GM23338 (cell line): ENCODE results near the gene RILPL1. TPM values are rescaled to one million over a fixed set of nuclear protein-coding genes. Genes with fewer than 3 reads are reported as not detected.
"Not testable (repeated sequence)": the region's sequence is repeated elsewhere in the genome, so short reads cannot be mapped to it uniquely, and the experiment has no call there.

ENCODE experiments used
- ATAC-seq: fragments of 200-7000 bp; cut with Tn5 transposase; 3 replicates; pipeline ENCODE4 v1.9.1; 2020
- DNase-seq: peaks from one replicate; pipeline ENCODE4 v3.0.0-alpha.2; 2015; ENCODE audit warnings: low spot score
- H2AFZ ChIP-seq: fragments of 200-600 bp; sonication (generic); 2 replicates; pipeline ENCODE4 v1.8.0; 2016; ENCODE audit warnings: antibody characterized with exemption, mild to moderate bottlenecking, moderate library complexity
- H3F3A ChIP-seq: fragments of 200-600 bp; sonication (generic); replicated peaks from 2 replicates; pipeline ENCODE4 v1.8.0; 2017; ENCODE audit warnings: antibody characterized with exemption, mixed run types, low read depth
- H3K27ac ChIP-seq: fragments of 200-600 bp; sonication (generic); 2 replicates; pipeline ENCODE4 v1.6.1; 2016; ENCODE audit warnings: low read depth
- H3K27me3 ChIP-seq: fragments of 200-600 bp; sonication (generic); 2 replicates; pipeline ENCODE4 v1.8.0; 2016; ENCODE audit warnings: mild to moderate bottlenecking, mixed run types, moderate library complexity; ENCODE audit not compliant: insufficient read depth
- H3K36me3 ChIP-seq: fragments of 200-600 bp; sonication (generic); 2 replicates; pipeline ENCODE4 v1.8.0; 2016; ENCODE audit warnings: mild to moderate bottlenecking; ENCODE audit not compliant: insufficient read depth
- H3K4me1 ChIP-seq: fragments of 200-600 bp; sonication (generic); 2 replicates; pipeline ENCODE4 v1.8.0; 2016; ENCODE audit warnings: mild to moderate bottlenecking, moderate library complexity; ENCODE audit not compliant: insufficient read depth
- H3K4me2 ChIP-seq: fragments of 200-600 bp; sonication (generic); 2 replicates; pipeline ENCODE4 v1.7.1; 2017; ENCODE audit warnings: mixed run types
- H3K4me3 ChIP-seq: fragments of 200-600 bp; sonication (generic); 2 replicates; pipeline ENCODE4 v1.6.1; 2016; ENCODE audit warnings: mixed run types
- H3K79me2 ChIP-seq: fragments of 200-600 bp; sonication (generic); replicated peaks from 2 replicates; pipeline ENCODE4 v1.8.0; 2017; ENCODE audit warnings: mild to moderate bottlenecking; ENCODE audit not compliant: insufficient read depth
- H3K9me2 ChIP-seq: fragments of 200-600 bp; sonication (generic); 2 replicates; pipeline ENCODE4 v1.8.0; 2017; ENCODE audit not compliant: insufficient read depth
- H4K20me1 ChIP-seq: fragments of 200-600 bp; sonication (generic); replicated peaks from 2 replicates; pipeline ENCODE4 v1.8.0; 2017; ENCODE audit warnings: mild to moderate bottlenecking; ENCODE audit not compliant: insufficient read depth
- H3K27ac Mint-ChIP-seq: 2 replicates; pipeline ENCODE4 v1.8.0; 2020; ENCODE audit warnings: inconsistent platforms, mild to moderate bottlenecking, moderate library complexity, mixed read lengths
- H3K27me3 Mint-ChIP-seq: 3 replicates; pipeline ENCODE4 v1.8.0; 2022; ENCODE audit warnings: low read depth, mild to moderate bottlenecking, moderate library complexity, mixed read lengths, inconsistent platforms; ENCODE audit not compliant: insufficient read depth, poor library complexity
- H3K36me3 Mint-ChIP-seq: 3 replicates; pipeline ENCODE4 v1.8.0; 2021; ENCODE audit warnings: low read depth, mild to moderate bottlenecking, inconsistent platforms, moderate library complexity, mixed read lengths
- H3K4me1 Mint-ChIP-seq: 3 replicates; pipeline ENCODE4 v1.8.0; 2020; ENCODE audit warnings: mild to moderate bottlenecking, inconsistent platforms, mixed read lengths
- H3K4me3 Mint-ChIP-seq: 3 replicates; pipeline ENCODE4 v1.8.0; 2021; ENCODE audit warnings: moderate library complexity, mild to moderate bottlenecking, inconsistent platforms, mixed read lengths
- H3K9me3 Mint-ChIP-seq: 3 replicates; pipeline ENCODE4 v1.8.0; 2020; ENCODE audit warnings: moderate library complexity, mild to moderate bottlenecking, inconsistent platforms, mixed read lengths
- EZH2 ChIP-seq: fragments of 200-600 bp; sonication (generic); IDR thresholded peaks from one replicate; pipeline ENCODE4 v1.8.0; 2017; ENCODE audit warnings: antibody characterized with exemption, mild to moderate bottlenecking, low read depth; ENCODE audit not compliant: unreplicated experiment
- EZH2phosphoT487 ChIP-seq: fragments of 200-600 bp; sonication (generic); IDR thresholded peaks from one replicate; pipeline ENCODE4 v1.8.1; 2018; ENCODE audit warnings: antibody characterized with exemption; ENCODE audit not compliant: unreplicated experiment
- NANOG ChIP-seq: IDR thresholded peaks from 2 replicates; pipeline ENCODE4 v1.6.1; 2016; ENCODE audit warnings: antibody characterized with exemption, borderline replicate concordance
- STAT1 ChIP-seq: IDR thresholded peaks from one replicate; pipeline ENCODE4 v1.6.1; 2016; ENCODE audit warnings: antibody characterized with exemption; ENCODE audit not compliant: unreplicated experiment
- polyA plus RNA-seq: library from polyadenylated mRNA; unstranded; fragments of >200 nt; fragmentation: Nextera tagmentation; extraction: Ambion mirVana; gene quantifications from 2 replicates; pipeline ENCODE4 v1.2.1, GENCODE V29; 2016
- total RNA-seq: library from RNA; depleted of rRNA; stranded (reverse); fragments of >200 nt; shearing (Covaris generic); gene quantifications from 2 replicates; pipeline ENCODE4 v1.2.3, GENCODE V29; 2014
- TF ChIP-seq, protein P1 (sequence below): fragments of 250-450 bp; sonication (Bioruptor Pico); IDR thresholded peaks from 2 replicates; pipeline ENCODE4 v1.5.0; 2020; ENCODE audit warnings: mild to moderate bottlenecking, moderate library complexity

RILPL1 gene
- total and polyA plus RNA-seq, 2 experiments from 2014 or later: 3.9 to 7.9 TPM

DNA sequence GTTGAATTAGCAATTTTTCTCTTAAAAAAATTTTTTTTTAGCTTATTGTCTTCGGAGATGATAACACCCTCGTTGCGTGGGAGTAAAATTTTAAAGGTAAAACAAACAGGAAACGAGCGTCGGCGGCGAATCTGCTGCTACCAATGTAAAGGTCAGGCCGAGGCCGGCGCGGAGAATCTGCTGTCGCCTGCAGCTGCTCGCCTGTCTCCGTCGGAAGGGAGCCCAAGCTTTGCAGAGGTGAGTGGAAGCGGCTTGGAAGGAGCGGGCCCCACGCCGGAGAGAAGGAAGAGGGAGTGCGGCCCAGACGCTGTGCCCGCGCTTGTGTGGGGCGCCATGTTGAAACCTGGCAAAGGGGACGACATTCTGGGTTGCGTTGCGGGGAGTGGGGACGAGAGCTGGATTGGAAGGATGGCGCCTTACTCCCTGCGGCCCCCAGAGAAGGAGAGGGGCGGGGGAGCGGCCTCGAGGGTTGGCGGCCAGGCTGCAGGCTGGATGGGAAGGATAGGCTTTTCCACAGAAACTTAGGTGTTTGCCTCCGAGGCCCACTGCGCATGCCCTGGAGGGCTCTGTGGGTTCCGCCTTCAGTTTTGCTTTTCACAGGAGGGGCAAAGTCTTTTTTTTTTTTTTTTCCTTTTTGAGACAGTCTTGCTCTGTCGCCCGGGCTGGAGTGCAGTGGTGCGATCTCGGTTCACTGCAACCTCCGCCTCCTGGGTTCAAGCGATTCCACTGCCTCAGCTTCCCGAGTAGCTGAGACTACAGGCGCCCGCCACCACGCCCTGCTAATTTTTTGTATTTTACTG is 75.3 kb downstream of the RILPL1 start, which contains the start of gene SNRNP35 (continued):
- TF ChIP-seq, protein P1, sequence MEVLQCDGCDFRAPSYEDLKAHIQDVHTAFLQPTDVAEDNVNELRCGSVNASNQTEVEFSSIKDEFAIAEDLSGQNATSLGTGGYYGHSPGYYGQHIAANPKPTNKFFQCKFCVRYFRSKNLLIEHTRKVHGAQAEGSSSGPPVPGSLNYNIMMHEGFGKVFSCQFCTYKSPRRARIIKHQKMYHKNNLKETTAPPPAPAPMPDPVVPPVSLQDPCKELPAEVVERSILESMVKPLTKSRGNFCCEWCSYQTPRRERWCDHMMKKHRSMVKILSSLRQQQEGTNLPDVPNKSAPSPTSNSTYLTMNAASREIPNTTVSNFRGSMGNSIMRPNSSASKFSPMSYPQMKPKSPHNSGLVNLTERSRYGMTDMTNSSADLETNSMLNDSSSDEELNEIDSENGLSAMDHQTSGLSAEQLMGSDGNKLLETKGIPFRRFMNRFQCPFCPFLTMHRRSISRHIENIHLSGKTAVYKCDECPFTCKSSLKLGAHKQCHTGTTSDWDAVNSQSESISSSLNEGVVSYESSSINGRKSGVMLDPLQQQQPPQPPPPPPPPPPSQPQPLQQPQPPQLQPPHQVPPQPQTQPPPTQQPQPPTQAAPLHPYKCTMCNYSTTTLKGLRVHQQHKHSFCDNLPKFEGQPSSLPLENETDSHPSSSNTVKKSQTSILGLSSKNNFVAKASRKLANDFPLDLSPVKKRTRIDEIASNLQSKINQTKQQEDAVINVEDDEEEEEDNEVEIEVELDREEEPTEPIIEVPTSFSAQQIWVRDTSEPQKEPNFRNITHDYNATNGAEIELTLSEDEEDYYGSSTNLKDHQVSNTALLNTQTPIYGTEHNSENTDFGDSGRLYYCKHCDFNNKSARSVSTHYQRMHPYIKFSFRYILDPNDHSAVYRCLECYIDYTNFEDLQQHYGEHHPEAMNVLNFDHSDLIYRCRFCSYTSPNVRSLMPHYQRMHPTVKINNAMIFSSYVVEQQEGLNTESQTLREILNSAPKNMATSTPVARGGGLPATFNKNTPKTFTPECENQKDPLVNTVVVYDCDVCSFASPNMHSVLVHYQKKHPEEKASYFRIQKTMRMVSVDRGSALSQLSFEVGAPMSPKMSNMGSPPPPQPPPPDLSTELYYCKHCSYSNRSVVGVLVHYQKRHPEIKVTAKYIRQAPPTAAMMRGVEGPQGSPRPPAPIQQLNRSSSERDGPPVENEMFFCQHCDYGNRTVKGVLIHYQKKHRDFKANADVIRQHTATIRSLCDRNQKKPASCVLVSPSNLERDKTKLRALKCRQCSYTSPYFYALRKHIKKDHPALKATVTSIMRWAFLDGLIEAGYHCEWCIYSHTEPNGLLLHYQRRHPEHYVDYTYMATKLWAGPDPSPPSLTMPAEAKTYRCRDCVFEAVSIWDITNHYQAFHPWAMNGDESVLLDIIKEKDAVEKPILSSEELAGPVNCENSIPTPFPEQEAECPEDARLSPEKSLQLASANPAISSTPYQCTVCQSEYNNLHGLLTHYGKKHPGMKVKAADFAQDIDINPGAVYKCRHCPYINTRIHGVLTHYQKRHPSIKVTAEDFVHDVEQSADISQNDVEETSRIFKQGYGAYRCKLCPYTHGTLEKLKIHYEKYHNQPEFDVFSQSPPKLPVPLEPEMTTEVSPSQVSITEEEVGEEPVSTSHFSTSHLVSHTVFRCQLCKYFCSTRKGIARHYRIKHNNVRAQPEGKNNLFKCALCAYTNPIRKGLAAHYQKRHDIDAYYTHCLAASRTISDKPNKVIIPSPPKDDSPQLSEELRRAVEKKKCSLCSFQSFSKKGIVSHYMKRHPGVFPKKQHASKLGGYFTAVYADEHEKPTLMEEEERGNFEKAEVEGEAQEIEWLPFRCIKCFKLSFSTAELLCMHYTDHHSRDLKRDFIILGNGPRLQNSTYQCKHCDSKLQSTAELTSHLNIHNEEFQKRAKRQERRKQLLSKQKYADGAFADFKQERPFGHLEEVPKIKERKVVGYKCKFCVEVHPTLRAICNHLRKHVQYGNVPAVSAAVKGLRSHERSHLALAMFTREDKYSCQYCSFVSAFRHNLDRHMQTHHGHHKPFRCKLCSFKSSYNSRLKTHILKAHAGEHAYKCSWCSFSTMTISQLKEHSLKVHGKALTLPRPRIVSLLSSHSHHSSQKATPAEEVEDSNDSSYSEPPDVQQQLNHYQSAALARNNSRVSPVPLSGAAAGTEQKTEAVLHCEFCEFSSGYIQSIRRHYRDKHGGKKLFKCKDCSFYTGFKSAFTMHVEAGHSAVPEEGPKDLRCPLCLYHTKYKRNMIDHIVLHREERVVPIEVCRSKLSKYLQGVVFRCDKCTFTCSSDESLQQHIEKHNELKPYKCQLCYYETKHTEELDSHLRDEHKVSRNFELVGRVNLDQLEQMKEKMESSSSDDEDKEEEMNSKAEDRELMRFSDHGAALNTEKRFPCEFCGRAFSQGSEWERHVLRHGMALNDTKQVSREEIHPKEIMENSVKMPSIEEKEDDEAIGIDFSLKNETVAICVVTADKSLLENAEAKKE: no peak
- no peak for TF ChIP-seq NANOG
- no peak for TF ChIP-seq STAT1
- TF ChIP-seq EZH2phosphoT487: no peak

DNA sequence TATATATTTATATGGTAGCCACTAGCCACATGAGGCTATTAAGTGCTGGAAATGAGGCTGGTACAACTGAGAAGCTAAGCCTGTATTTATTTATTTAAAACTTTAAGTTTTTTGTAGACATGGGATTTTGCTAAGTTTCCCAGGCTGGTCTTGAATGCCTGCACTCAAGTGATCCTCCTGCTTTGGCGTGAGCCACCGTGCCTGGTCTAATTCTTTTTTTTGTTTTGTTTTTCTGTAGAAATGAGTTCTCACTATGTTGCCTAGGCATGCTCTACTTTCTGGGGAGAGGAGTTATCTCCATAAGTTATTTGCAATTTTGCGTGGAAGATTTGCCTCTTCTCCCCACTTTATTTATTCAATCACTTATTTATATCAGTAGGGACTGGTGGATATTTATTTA is 80.4 kb downstream of the RILPL1 start:
- Histone ChIP-seq H3F3A (0 out of 2 replicates have a peak, but pooled peaks cover 5% of the 10 kb centered on the region), H3K36me3 (no peaks in the 10 kb centered on the region), H3K79me2 (no peaks in the 10 kb centered on the region), H3K4me2 (no peak overlapping the region), H2AFZ (no peak overlapping the region), H3K4me3 (no peak overlapping the region), H3K9me2 (no peaks in the 10 kb centered on the region), H3K27me3 (no peaks in the 10 kb centered on the region), H3K27ac (peak overlapping the region; percentile 61; the same call in 1 of the 2 replicates), H4K20me1 (no peaks in the 10 kb centered on the region), H3K4me1 (no peaks in the 10 kb centered on the region)
- Mint-ChIP-seq H3K4me1 (no peaks in the 10 kb centered on the region), H3K27me3 (peaks cover 13% of the 10 kb centered on the region), H3K27ac (no peak overlapping the region), H3K4me3 (no peak overlapping the region), H3K36me3 (no peaks in the 10 kb centered on the region), H3K9me3 (no peaks in the 10 kb centered on the region)
- DNase-seq (peak; percentile 13), ATAC-seq (no peak)
- TF ChIP-seq EZH2: no peak
- no peak for TF ChIP-seq STAT1

DNA sequence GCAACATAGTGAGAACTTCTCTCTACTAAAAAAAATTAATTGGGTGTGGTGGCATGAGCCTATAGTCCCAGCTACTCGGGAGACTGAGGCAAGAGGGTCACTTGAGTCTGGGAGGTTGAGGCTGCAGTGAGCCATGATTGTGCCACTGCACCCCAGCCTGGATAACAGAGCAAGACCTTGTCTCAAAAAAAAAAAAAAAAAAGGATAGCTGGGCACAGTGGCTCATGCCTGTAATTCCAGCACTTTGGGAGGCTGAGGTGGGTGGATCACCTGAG is 81.3 kb downstream of the RILPL1 start:
- not testable (repeated sequence) for H3K27me3 ChIP-seq, ATAC-seq
- H2AFZ ChIP-seq: 0 out of 2 replicates have a peak overlapping the region, but pooled peaks have one; percentile 59

More for the DNA sequence above, 81.3 kb downstream of the RILPL1 start:
- H4K20me1 ChIP-seq, H3K27ac ChIP-seq, H3K36me3 Mint-ChIP-seq, H3K4me2 ChIP-seq, H3K4me3 Mint-ChIP-seq, H3K4me1 Mint-ChIP-seq, H3K79me2 ChIP-seq, H3K9me3 Mint-ChIP-seq, DNase-seq, H3K36me3 ChIP-seq, H3K9me2 ChIP-seq, H3K27ac Mint-ChIP-seq, H3K4me3 ChIP-seq, H3K4me1 ChIP-seq, H3F3A ChIP-seq: not testable (repeated sequence)
- peaks cover 11% of the 10 kb centered on the region for H3K27me3 Mint-ChIP-seq
